Measurements from ENCODE around the gene SLC23A2. TPM values are rescaled to one million over a fixed set of nuclear protein-coding genes. Genes with fewer than 3 reads are reported as not detected.

Gene SLC23A2
- total RNA-seq, 1 experiment from 2014 or later = 14.6 TPM

DNA sequence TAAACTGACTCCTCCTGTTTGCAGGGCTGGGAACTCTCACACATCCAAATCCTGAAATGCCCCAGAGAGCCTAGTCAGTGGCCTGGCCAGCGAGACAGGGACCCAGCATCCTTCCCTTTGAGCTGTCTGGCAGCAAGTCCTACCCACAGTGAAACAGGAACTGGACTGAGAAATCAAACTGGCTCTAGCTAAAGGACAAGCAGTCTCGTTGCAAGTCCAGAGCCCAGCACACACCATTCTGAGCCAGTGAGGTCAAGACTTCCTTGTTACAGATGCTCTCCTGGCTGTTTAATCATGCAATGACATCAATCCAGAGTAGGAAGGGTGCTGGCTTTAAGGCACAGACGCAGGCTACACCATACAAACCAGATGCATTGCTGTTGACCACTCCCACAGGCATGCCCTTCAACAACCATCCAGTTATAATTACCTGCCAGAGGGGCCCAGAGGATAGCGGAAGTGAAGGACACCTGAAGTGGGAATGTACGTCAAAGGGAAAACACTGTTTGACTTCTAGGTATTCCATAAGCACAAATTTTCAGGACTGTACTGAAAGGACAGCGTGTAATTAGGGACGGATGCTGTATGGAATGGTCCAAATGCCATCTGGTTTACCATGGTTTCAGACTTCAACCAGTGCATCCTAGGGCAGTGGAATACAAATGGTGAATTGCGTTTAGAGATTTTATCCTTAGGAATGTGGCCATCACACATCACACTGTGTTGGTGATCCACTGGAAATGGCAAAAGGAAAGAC lies 114.4 kb downstream of the SLC23A2 start:
- POLR2A ChIA-PET = no interaction called here
- H3K4me3 ChIP-seq (ENCODE audit: low read depth in 2 of 2, low read length in 2 of 2) = no peak overlapping the region
- CTCF ChIA-PET = no interaction called here
- peaks cover 3% of the 10 kb centered on the region; the same call in 1 of the 2 replicates for H3K36me3 ChIP-seq (ENCODE audit: control insufficient read depth, insufficient read depth, low read length)
- no TSS peak for BruUV-seq (replicated peaks)
- ATAC-seq = no peak
- no peaks in the 10 kb centered on the region for H3K27me3 ChIP-seq (ENCODE audit: control insufficient read depth, insufficient read depth, low read length)
- no peaks in the 10 kb centered on the region for H3K9me3 ChIP-seq (ENCODE audit: control insufficient read depth, insufficient read depth, low read depth, low read length)
- intact Hi-C loops (cut with micrococcal nuclease; ENCODE audit: unreplicated experiment) (no loop called here), in situ Hi-C loops (cut with HindIII; ENCODE audit: low pct_unique_long_range_greater_than_20kb, low sequenced_read_pairs) (no loop called here)
- no peak overlapping the region for H3K27ac ChIP-seq (ENCODE audit: low read length)
- TF ChIP-seq SIN3A (IDR thresholded peaks at IDR 0.05; ENCODE audit: borderline replicate concordance, insufficient read depth, low read depth, low read length) (no peak), TCF7L2 (IDR thresholded peaks at IDR 0.05; ENCODE audit: low read depth, low read length) (no peak), REST (IDR thresholded peaks at IDR 0.05; ENCODE audit: insufficient read depth in 1 of 2, low read depth in 2 of 2, low read length in 1 of 2) (no peak), CTCF (IDR thresholded peaks at IDR 0.05) (no peak), POLR2AphosphoS5 (IDR thresholded peaks at IDR 0.05; ENCODE audit: low read depth, low read length) (no peak)
- H3K4me1 ChIP-seq (ENCODE audit: control insufficient read depth, insufficient read depth, low read length) = no peaks in the 10 kb centered on the region
- no peak for DNase-seq (ENCODE audit: low read depth, low spot score)

GRCh38 chr20:4885877-4886276 lies 115.4 kb downstream of the SLC23A2 start:
- Histone ChIP-seq H3K36me3 (ENCODE audit: control insufficient read depth, insufficient read depth, low read length) (peaks cover 3% of the 10 kb centered on the region; the same call in 1 of the 2 replicates), H3K27me3 (ENCODE audit: control insufficient read depth, insufficient read depth, low read length) (no peaks in the 10 kb centered on the region), H3K4me1 (ENCODE audit: control insufficient read depth, insufficient read depth, low read length) (no peaks in the 10 kb centered on the region), H3K27ac (ENCODE audit: low read length) (no peak overlapping the region), H3K9me3 (ENCODE audit: control insufficient read depth, insufficient read depth, low read depth, low read length) (no peaks in the 10 kb centered on the region), H3K4me3 (ENCODE audit: low read depth in 2 of 2, low read length in 2 of 2) (no peak overlapping the region)
- intact Hi-C loops (cut with micrococcal nuclease; ENCODE audit: unreplicated experiment) = no loop called here
- ChIA-PET CTCF (interaction anchor here (0.8 kb wide), 1 partner anchor 70 kb away, joined by 3 read pairs; no protein-coding TSS in a partner anchor), POLR2A (interaction anchor here (0.6 kb wide), 1 partner anchor 1027 kb away, joined by 4 read pairs; no protein-coding TSS in a partner anchor)
- TF ChIP-seq REST (IDR thresholded peaks at IDR 0.05; ENCODE audit: insufficient read depth in 1 of 2, low read depth in 2 of 2, low read length in 1 of 2) (no peak), SIN3A (IDR thresholded peaks at IDR 0.05; ENCODE audit: borderline replicate concordance, insufficient read depth, low read depth, low read length) (no peak), POLR2AphosphoS5 (IDR thresholded peaks at IDR 0.05; ENCODE audit: low read depth, low read length) (no peak), CTCF (IDR thresholded peaks at IDR 0.05) (no peak), TCF7L2 (IDR thresholded peaks at IDR 0.05; ENCODE audit: low read depth, low read length) (no peak)
- DNase-seq (ENCODE audit: low read depth, low spot score) (no peak), ATAC-seq (no peak)
- in situ Hi-C loops (cut with HindIII; ENCODE audit: low pct_unique_long_range_greater_than_20kb, low sequenced_read_pairs) = no loop called here
- BruUV-seq (replicated peaks) = no TSS peak

Data from Panc1 (cell line).